NCI-H226 (cell line): ENCODE results near the gene C1orf87.
"Not testable (repeated sequence)": the region's sequence is repeated elsewhere in the genome, so short reads cannot be mapped to it uniquely, and the experiment has no call there.

Experiments used
- DNase-seq: peaks from one replicate; pipeline ENCODE4 v3.0.0-alpha.2; 2015

The C1orf87 gene

GRCh38 chr1:59990470-59990869 is 83.1 kb downstream of the C1orf87 start:
- DNase-seq, result no peak

- no peak for DNase-seq
These were observed 86.9 kb downstream of the C1orf87 start for GRCh38 chr1:59986516-59987310.

GRCh38 chr1:59985911-59986515 is 87.6 kb downstream of the C1orf87 start:
- no peak for DNase-seq

- no peak for DNase-seq
These were observed 93.9 kb downstream of the C1orf87 start for GRCh38 chr1:59979666-59980065.

GRCh38 chr1:59978511-59978910 is 95.1 kb downstream of the C1orf87 start:
- DNase-seq, result no peak

- no peak for DNase-seq
These were observed 95.5 kb downstream of the C1orf87 start for GRCh38 chr1:59978026-59978425.

GRCh38 chr1:59977075-59977410 is 96.5 kb downstream of the C1orf87 start:
- no peak for DNase-seq

GRCh38 chr1:59976194-59977074 is 97.1 kb downstream of the C1orf87 start:
- DNase-seq, result no peak

GRCh38 chr1:59973719-59974118 is 99.9 kb downstream of the C1orf87 start:
- no peak for DNase-seq

- DNase-seq, result no peak
These were observed 101.2 kb downstream of the C1orf87 start for GRCh38 chr1:59972216-59972927.

GRCh38 chr1:59971464-59971911 is 102.1 kb downstream of the C1orf87 start:
- peak; percentile 48 for DNase-seq

GRCh38 chr1:59969542-59970175 is 103.9 kb downstream of the C1orf87 start:
- DNase-seq, result not testable (repeated sequence)

- DNase-seq, result not testable (repeated sequence)
These were observed 104.8 kb downstream of the C1orf87 start for GRCh38 chr1:59968746-59969145.

GRCh38 chr1:59967780-59968179 is 105.8 kb downstream of the C1orf87 start:
- DNase-seq, result no peak

GRCh38 chr1:59967141-59967697 is 106.4 kb downstream of the C1orf87 start:
- DNase-seq, result no peak

- DNase-seq, result no peak
These were observed 121.5 kb downstream of the C1orf87 start for GRCh38 chr1:59952065-59952464.

GRCh38 chr1:59949648-59950047 is 123.9 kb downstream of the C1orf87 start:
- DNase-seq, result no peak

GRCh38 chr1:59948990-59949389 is 124.6 kb downstream of the C1orf87 start:
- DNase-seq, result no peak

GRCh38 chr1:59947047-59947938 is 126.3 kb downstream of the C1orf87 start:
- peak; percentile 39 for DNase-seq

GRCh38 chr1:59945790-59946189 is 127.8 kb downstream of the C1orf87 start:
- no peak for DNase-seq
